ENCODE results near the gene ELAVL4.

ELAVL4 gene

DNA sequence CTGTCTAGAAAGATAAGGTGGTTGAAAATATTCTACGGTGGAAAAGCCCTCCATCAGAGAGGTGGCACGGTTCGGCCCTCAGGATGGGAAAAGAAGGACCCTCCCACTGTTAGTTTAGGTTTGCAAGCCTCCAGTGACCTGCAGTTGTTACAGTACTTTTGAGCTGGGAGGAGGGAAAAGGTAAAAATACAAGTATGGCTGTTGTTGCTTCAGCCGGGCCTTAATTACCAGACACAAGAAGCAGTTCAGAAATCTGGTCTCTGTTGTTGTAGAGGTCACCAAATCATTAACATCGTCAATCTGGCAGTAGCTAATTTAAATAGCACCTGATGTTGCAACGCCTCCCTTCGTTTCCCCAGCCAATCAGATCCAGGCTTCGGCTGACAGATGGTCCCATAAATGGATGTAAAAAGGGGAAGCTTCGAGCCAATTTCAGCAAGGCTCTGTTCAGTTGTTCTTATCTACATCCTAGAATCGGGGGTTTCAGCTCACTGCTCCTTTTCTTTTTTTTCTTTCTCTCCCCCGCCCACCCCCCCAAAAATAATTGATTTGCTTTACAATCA is at the start of gene ELAVL4:
TSS of gene ELAVL4 (plus strand) at position 424 of the 563 bp plus-strand sequence. CDS start 270 bp downstream, outside the sequence.
- DNase-seq (ENCODE audit: low spot score): no peak

- peak; percentile 5 for DNase-seq (ENCODE audit: low spot score)
These were observed 48.4 kb upstream of the ELAVL4 start for GRCh38 chr1:50060279-50060678.

- DNase-seq (ENCODE audit: low spot score): no peak
These were observed 41.9 kb upstream of the ELAVL4 start for GRCh38 chr1:50066806-50067205.

DNA sequence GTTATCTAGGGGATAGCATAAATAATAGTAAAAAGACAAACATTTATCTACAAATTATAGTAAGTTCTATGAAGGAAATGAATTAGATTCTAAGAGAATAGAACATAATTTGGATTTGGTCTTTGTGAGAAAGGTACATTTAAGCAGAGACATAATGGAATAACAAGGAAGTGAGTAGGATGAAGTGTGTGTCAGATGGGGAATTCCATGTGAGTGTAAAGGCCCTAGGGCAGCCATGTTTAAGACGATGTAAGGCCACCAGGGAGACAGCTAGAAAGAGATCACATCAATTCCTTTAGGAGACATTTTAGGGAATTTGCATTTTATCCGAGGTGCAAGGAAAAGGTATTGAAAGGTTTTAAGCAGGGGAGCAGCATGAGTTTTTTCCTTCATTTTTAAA is 33.8 kb upstream of the ELAVL4 start:
- no peak for DNase-seq (ENCODE audit: low spot score)

DNA sequence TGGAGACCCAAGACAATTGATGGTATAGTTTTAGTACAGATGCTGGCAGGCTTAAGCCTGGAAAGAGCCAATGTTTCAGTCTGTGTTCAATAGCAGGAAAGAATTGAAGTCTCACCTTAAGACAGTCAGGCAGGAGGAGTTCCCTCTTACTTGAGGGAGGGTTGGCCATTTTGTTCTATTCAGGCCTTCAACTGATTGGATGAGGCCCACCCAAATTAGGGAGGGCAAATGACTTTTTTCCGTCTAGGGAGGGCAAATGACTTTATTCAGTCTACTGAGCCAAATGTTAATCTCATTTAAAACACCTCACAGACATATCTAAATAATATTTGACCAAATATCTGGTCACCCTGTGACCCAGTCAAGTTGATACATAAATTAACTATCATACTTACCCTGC is 31.4 kb upstream of the ELAVL4 start:
- DNase-seq (ENCODE audit: low spot score): no peak

DNA sequence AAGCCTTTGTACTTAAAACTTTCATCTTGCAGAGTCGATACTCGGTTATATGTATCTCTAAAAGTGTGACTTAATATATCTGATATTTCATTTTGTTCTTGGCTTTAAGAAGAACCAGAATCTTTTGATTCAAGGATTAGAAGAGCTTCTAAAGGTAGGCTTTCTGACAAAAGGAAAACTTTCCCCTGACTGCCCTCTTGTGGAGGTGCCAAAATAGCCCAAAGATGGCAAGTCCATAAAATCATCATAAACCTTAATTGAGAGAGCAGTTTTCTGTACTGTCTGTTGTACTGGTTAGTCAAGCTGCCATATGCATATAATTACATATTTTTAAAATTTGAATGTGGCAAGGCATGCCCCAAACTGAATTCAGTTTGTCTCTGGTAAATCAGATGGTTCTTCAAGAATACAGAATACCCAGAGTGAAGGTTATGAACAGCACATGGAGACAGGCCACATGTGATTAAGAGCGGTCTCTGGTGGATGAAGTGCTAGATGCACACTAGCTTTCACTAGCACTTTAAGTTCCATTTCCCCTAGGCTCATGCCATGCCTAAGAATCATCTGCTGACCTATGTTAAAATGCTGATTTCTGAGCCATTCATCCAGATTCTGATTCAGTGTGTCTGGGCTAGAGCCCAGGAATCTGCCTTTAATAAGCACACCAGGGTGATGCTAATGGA is 27.7 kb upstream of the ELAVL4 start:
- DNase-seq (ENCODE audit: low spot score): no peak

- DNase-seq (ENCODE audit: low spot score): no peak
These were observed 24.3 kb upstream of the ELAVL4 start for GRCh38 chr1:50084389-50084788.

DNA sequence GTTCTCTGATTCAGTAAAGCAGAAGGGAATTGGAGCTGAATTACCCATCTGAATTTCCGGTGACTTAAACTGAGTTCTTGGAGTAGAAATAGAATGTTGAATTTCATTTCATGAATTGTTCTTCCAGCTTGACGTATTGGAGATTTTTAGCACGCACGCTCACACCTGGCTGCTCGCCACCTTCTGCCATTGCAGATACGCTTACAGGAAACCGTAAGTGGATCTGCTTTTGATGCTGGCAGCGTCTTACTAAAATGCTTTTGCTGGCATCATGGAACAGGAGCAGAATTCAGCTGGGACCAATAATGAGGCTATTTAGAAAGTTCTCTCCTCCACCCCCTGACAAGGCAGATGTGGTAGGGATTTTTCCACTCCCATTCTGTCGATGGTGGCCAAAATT is 17.7 kb upstream of the ELAVL4 start:
- no peak for DNase-seq (ENCODE audit: low spot score)

GRCh38 chr1:50095716-50096115 is 13.0 kb upstream of the ELAVL4 start:
- no peak for DNase-seq (ENCODE audit: low spot score)

DNA sequence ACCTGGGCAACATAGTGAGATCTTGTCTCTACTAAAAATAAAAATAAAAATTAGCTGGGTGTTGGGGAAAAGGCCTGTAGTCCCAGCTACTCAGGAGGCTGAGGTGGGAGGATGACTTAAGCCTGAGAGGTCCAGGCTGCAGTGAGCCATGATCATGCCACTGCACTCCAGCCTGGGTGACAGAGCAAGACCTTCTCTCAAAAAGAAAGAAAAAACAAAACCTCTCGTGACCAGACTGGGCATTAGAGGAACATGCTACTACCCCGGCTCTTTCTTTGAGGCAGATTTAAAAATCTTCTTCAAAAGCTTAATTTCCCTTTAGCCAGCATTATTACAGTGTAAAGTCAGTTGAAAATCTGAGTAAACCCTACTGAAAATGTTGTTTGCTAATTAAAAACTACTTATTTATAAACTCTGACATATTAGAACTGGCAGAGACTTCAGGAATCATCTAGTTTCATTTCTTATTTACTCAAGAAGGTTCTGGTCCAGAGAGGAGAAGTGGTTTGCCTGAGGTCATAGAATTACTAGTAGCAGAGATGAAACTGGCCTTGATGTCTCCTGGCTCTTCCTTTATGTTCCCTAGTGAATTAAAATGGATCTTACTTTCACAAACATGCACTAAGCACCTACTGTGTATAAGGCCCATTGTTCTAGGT is 11.6 kb upstream of the ELAVL4 start:
- DNase-seq (ENCODE audit: low spot score): no peak

DNA sequence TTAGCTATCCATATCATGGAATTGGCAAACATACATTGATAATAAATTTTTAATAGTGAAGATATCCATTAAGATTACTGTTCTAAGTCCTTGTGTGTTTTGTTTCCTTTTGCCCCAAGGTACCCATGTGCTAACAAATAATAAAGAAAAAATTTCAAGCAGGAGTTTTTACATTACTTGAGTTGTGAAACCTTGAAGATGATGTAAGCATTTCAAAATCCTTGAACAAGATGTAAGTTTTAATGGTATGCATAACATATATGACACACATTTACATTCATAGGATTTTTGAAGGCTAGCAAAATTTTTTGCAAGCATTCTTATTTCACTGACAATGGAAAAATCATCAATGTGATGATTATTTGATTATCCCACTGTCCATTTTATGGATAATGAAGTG is 10.9 kb upstream of the ELAVL4 start:
- DNase-seq (ENCODE audit: low spot score): no peak

DNA sequence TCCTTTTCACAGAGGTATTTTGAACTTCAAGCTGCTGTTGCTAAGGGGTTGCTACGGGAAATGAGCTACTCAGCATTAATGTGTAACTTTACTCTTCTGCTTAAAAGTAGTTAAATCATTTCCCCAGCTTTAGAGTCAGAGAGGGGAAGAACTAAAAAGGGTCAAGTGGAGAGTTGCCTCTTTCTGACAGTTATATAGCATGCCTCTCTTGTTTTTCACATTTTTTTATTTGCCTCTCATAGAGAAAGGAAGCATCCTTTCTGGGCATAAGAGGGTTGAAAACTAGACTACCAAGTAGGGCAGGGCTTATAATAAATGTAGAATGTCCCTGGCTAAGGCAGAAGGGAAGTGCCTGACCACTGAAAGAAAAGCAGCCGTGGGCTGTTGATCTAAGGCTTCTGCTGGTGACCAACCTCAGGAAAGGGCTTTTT is 10.1 kb upstream of the ELAVL4 start:
- DNase-seq (ENCODE audit: low spot score): no peak

DNA sequence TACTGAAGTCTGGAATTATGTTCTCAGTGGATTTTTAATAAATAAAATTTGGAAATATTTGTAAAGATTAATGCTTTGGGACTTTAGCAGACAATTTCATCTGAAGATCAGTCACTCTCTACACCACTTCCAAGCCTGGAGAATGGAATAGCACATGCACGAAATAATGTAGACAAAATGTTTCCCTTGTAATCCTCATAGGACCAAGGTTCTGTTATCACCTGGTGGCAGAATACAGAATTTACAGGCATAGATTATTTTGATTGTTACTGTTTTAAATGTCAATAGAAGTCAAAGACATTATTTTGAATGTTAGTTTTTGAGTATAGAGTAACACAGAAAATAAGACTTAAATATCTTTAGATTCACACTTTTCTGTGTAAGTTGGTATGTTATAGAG is 9.1 kb upstream of the ELAVL4 start:
- no peak for DNase-seq (ENCODE audit: low spot score)

DNA sequence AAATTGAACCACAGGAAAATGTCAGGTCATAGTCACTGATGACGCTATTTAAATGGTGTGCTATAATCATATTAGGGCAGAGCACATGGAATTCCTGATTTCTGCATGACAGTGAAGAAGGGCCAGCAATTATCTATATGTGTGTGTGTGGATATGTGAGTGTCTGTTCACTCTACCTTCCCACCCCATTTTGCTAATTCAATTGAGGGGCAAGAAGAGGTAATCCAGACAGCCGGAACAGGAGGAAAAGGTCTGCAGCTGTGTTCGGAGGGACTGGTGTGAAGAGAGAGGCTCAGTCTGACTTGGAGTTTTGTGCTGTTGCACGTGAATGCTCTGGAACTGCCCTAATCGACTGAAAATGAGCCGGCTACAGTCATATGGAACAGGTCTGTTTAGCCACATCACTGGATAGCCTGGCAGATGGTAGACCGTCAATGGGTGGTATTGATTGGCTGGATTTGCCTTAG is 5.1 kb upstream of the ELAVL4 start:
- no peak for DNase-seq (ENCODE audit: low spot score)

- no peak for DNase-seq (ENCODE audit: low spot score)
These were observed 3.3 kb upstream of the ELAVL4 start for GRCh38 chr1:50105433-50105832.

GRCh38 chr1:50106095-50106761 is 2.5 kb upstream of the ELAVL4 start:
- DNase-seq (ENCODE audit: low spot score): no peak

- no peak for DNase-seq (ENCODE audit: low spot score)
These were observed 396 bp downstream of the ELAVL4 start for GRCh38 chr1:50109116-50109515.

DNA sequence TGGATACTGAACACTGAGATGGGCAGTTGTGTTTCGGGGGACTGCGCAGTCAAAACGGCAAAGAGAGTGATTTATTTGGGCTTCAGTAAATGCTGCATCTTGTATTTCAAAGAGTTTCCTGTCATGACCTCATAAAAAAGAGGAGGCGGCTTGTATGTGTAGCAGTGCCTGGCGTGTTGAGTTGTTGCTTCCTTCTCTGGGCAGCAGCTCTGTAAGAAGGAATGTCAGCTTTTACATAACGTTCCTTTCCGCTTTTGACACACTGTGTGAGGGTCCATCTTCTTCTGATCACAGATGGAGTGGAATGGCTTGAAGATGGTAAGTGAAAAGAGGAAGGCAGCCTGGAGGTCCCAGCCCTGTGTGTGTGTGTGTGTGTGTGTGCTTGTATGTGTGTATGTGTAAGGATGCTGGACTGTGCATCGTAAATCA is 941 bp downstream of the ELAVL4 start:
- DNase-seq (ENCODE audit: low spot score): no peak

GRCh38 chr1:50110151-50110550 is 1.4 kb downstream of the ELAVL4 start:
- DNase-seq (ENCODE audit: low spot score): no peak

- DNase-seq (ENCODE audit: low spot score): no peak
These were observed 1.9 kb downstream of the ELAVL4 start for GRCh38 chr1:50110656-50111055.

GRCh38 chr1:50111503-50111902 is 2.8 kb downstream of the ELAVL4 start:
- no peak for DNase-seq (ENCODE audit: low spot score)

- no peak for DNase-seq (ENCODE audit: low spot score)
These were observed 3.5 kb downstream of the ELAVL4 start for GRCh38 chr1:50112193-50112592.

DNA sequence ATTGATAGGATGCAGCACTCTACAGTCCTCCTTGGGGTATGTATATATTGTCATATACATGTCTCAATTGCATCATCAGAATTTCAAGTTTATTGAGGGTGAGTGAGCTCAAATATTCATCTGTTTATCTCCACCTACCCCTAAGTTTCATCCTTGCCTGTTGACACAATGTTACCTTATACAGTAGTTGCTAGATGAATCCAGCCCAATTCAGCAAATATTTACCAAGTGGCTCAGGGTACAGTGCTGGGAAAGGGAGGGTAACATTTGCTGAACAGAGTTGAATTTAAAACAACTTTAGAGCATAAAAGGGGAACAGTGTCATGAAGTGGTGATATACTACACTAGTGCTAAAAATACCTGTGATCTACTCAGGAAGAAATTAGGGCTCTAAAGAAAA is 14.4 kb downstream of the ELAVL4 start:
- DNase-seq (ENCODE audit: low spot score): no peak
